Measurements from ENCODE around the gene TLN1.

- TF ChIP-seq CTCF (IDR thresholded peaks at IDR 0.05) (no peak), EP300 (IDR thresholded peaks at IDR 0.05) (no peak)
These were observed 31.2 kb upstream of the TLN1 start for GRCh38 chr9:35763181-35763580.

All from esophagus muscularis mucosa (tissue), 3 donors.